ENCODE measurements around the gene HOXC4. TPM values are rescaled to one million over a fixed set of nuclear protein-coding genes. Genes with fewer than 3 reads are reported as not detected.
A peak's percentile ranks its signal among the peaks of the same experiment; 100 is the strongest.

The HOXC4 gene
- polyA plus RNA-seq, 1 experiment: 0.93 TPM

DNA sequence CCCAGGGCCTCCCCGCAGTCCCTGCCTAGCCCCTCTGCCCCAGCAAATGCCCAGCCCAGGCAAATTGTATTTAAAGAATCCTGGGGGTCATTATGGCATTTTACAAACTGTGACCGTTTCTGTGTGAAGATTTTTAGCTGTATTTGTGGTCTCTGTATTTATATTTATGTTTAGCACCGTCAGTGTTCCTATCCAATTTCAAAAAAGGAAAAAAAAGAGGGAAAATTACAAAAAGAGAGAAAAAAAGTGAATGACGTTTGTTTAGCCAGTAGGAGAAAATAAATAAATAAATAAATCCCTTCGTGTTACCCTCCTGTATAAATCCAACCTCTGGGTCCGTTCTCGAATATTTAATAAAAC, 23.2 kb upstream of the HOXC4 start:
- CTCF ChIA-PET: interaction anchor here (2.8 to 10.1 kb wide), 4 partner anchors 11 to 176 kb away, joined by 13 to 88 read pairs (median 54); partner anchors contain the start of gene SMUG1
- TF ChIP-seq, protein P1, sequence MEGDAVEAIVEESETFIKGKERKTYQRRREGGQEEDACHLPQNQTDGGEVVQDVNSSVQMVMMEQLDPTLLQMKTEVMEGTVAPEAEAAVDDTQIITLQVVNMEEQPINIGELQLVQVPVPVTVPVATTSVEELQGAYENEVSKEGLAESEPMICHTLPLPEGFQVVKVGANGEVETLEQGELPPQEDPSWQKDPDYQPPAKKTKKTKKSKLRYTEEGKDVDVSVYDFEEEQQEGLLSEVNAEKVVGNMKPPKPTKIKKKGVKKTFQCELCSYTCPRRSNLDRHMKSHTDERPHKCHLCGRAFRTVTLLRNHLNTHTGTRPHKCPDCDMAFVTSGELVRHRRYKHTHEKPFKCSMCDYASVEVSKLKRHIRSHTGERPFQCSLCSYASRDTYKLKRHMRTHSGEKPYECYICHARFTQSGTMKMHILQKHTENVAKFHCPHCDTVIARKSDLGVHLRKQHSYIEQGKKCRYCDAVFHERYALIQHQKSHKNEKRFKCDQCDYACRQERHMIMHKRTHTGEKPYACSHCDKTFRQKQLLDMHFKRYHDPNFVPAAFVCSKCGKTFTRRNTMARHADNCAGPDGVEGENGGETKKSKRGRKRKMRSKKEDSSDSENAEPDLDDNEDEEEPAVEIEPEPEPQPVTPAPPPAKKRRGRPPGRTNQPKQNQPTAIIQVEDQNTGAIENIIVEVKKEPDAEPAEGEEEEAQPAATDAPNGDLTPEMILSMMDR (IDR thresholded peaks at IDR 0.05; ENCODE audit: insufficient read depth, low read depth, low read length): no peak
- no peak overlapping the region for H3K4me3 ChIP-seq (ENCODE audit: low read depth, low read length)
- DNase-seq (ENCODE audit: low read depth): no peak
- H3K27me3 ChIP-seq (ENCODE audit: control insufficient read depth, insufficient read depth, low read length): peaks cover 1% of the 10 kb centered on the region
- H3K36me3 ChIP-seq (ENCODE audit: control insufficient read depth, insufficient read depth, low read length): peaks cover 2% of the 10 kb centered on the region; the same call in 1 of the 2 replicates
- POLR2A ChIA-PET: no interaction called here

- H3K4me3 ChIP-seq (ENCODE audit: low read depth, low read length): no peak overlapping the region
- peaks cover 2% of the 10 kb centered on the region; the same call in 1 of the 2 replicates for H3K36me3 ChIP-seq (ENCODE audit: control insufficient read depth, insufficient read depth, low read length)
- ChIA-PET CTCF (interaction anchor here (0.8 to 10.1 kb wide), 6 partner anchors 10 to 176 kb away, joined by 3 to 88 read pairs (median 24); partner anchors contain the start of gene SMUG1), POLR2A (no interaction called here)
- no peak for DNase-seq (ENCODE audit: low read depth)
- peaks cover 1% of the 10 kb centered on the region for H3K27me3 ChIP-seq (ENCODE audit: control insufficient read depth, insufficient read depth, low read length)
- TF ChIP-seq, protein P1 (IDR thresholded peaks at IDR 0.05; ENCODE audit: insufficient read depth, low read depth, low read length): no peak
Measured at GRCh38 chr12:54030889-54031471, 22.7 kb upstream of the HOXC4 start.

- H3K4me3 ChIP-seq (ENCODE audit: low read depth, low read length): no peak overlapping the region
- TF ChIP-seq, protein P1 (IDR thresholded peaks at IDR 0.05; ENCODE audit: insufficient read depth, low read depth, low read length): no peak
- ChIA-PET POLR2A (no interaction called here), CTCF (interaction anchor here (0.8 to 10.1 kb wide), 15 partner anchors 8 to 184 kb away, joined by 3 to 88 read pairs (median 10); partner anchors contain the start of genes HOXC10, HOXC4 and SMUG1)
- no peak for DNase-seq (ENCODE audit: low read depth)
- peaks cover 2% of the 10 kb centered on the region; the same call in 1 of the 2 replicates for H3K36me3 ChIP-seq (ENCODE audit: control insufficient read depth, insufficient read depth, low read length)
- peaks cover 1% of the 10 kb centered on the region for H3K27me3 ChIP-seq (ENCODE audit: control insufficient read depth, insufficient read depth, low read length)
Measured at GRCh38 chr12:54031480-54031879, 22.2 kb upstream of the HOXC4 start.

- no peak overlapping the region for H3K4me3 ChIP-seq (ENCODE audit: low read depth, low read length)
- peaks cover 1% of the 10 kb centered on the region for H3K27me3 ChIP-seq (ENCODE audit: control insufficient read depth, insufficient read depth, low read length)
- DNase-seq (ENCODE audit: low read depth): no peak
- ChIA-PET POLR2A (no interaction called here), CTCF (interaction anchor here (0.6 to 10.1 kb wide), 36 partner anchors 8 to 293 kb away, joined by 3 to 88 read pairs (median 4); partner anchors contain the start of genes COPZ1, HOXC10, HOXC4 and HOXC8)
- TF ChIP-seq, protein P1 (IDR thresholded peaks at IDR 0.05; ENCODE audit: insufficient read depth, low read depth, low read length): no peak
- H3K36me3 ChIP-seq (ENCODE audit: control insufficient read depth, insufficient read depth, low read length): peaks cover 2% of the 10 kb centered on the region; the same call in 1 of the 2 replicates
Measured at GRCh38 chr12:54032086-54032619, 21.5 kb upstream of the HOXC4 start.

GRCh38 chr12:54032627-54033100, 21.0 kb upstream of the HOXC4 start, which contains the start of gene HOXC5:
TSS of gene HOXC5 (plus strand) at chr12:54033050. CDS start at chr12:54033123, 73 bp downstream.
- ChIA-PET POLR2A (interaction anchor here (0.6 kb wide), 1 partner anchor 15 kb away, joined by 3 read pairs; no protein-coding TSS in a partner anchor), CTCF (interaction anchor here (0.6 to 10.1 kb wide), 35 partner anchors 8 to 292 kb away, joined by 3 to 88 read pairs (median 4); partner anchors contain the start of genes COPZ1, HOXC10, HOXC4 and HOXC8)
- H3K4me3 ChIP-seq (ENCODE audit: low read depth, low read length): peak within 1 kb of the TSS; percentile 33
- peaks cover 2% of the 10 kb centered on the region; the same call in 1 of the 2 replicates for H3K36me3 ChIP-seq (ENCODE audit: control insufficient read depth, insufficient read depth, low read length)
- TF ChIP-seq, protein P1 (IDR thresholded peaks at IDR 0.05; ENCODE audit: insufficient read depth, low read depth, low read length): peak; percentile 93
- H3K27me3 ChIP-seq (ENCODE audit: control insufficient read depth, insufficient read depth, low read length): peaks cover 1% of the 10 kb centered on the region
- no peak for DNase-seq (ENCODE audit: low read depth)
